Neural progenitor cell (in vitro differentiated cells): ENCODE results near the gene ATXN1.

Experiments used
- CTCF ChIP-seq: fragments of 200-600 bp; sonication (generic); IDR thresholded peaks from 2 replicates; pipeline ENCODE4 v1.5.1; 2017; ENCODE audit warnings: antibody characterized with exemption, mild to moderate bottlenecking
- EZH2 ChIP-seq: fragments of 200-600 bp; sonication (generic); IDR thresholded peaks from 2 replicates; pipeline ENCODE4 v1.6.1; 2017; ENCODE audit warnings: antibody characterized with exemption, mild to moderate bottlenecking, moderate library complexity
- EZH2phosphoT487 ChIP-seq: fragments of 200-600 bp; sonication (generic); IDR thresholded peaks from 2 replicates; pipeline ENCODE4 v1.6.1; 2017; ENCODE audit warnings: antibody characterized with exemption

DNA sequence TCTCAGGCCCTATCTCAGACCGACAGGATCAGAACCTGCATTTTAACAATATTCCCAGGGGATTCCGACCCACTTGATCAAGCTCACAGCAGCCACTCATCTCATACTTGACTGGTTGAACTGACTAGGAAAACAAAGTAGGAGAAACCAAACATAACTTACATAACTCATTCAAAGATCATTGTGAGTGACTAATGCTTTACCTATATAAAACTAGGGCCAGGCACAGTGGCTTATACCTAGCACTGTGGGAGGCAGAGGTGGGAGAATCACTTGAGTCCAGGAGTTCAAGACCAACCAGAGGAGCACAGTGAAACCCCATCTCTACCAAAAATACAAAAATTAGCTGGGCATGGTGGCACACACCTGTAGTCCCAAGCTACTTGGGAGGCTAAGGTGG lies 251.0 kb downstream of the ATXN1 start:
- no peak for TF ChIP-seq CTCF
- TF ChIP-seq EZH2phosphoT487 = no peak
- TF ChIP-seq EZH2 = no peak
